Esophagus muscularis mucosa (tissue), 4 donors: Measurements from ENCODE around the gene TRAPPC14. TPM values are rescaled to one million over a fixed set of nuclear protein-coding genes. Genes with fewer than 3 reads are reported as not detected.
A peak's percentile ranks its signal among the peaks of the same experiment; 100 is the strongest.
"Not testable (repeated sequence)": the region's sequence is repeated elsewhere in the genome, so short reads cannot be mapped to it uniquely, and the experiment has no call there.

Experiments used
- DNase-seq: peaks from one replicate; pipeline ENCODE4 v3.0.0-alpha.2; 2017; ENCODE audit errors: extremely low spot score
- H3K27ac ChIP-seq, 4 donors: fragments of 200-600 bp; sonication (generic); replicated peaks in 1 of 4; 1 replicate in 3 of 4; 2 replicates in 1 of 4; pipeline ENCODE4 v1.5.1; 2016 to 2019; ENCODE audit warnings: mild to moderate bottlenecking in 1 of 4
- H3K27me3 ChIP-seq, 4 donors: fragments of 200-600 bp; sonication (generic); one replicate each; pipeline versions ENCODE4 v1.5.1 to v1.6.0; 2016 to 2019
- H3K36me3 ChIP-seq, 4 donors: fragments of 200-600 bp; sonication (generic); one replicate each; pipeline ENCODE4 v1.5.1; 2016 to 2019
- H3K4me1 ChIP-seq, 4 donors: fragments of 200-600 bp; sonication (generic); one replicate each; pipeline ENCODE4 v1.5.1; 2016 to 2019
- H3K4me3 ChIP-seq, 4 donors: fragments of 200-600 bp; sonication (generic); 1 replicate in 2 of 4; 2 replicates in 2 of 4; pipeline ENCODE4 v1.5.1; 2016 to 2019; ENCODE audit warnings: mild to moderate bottlenecking in 4 of 4, moderate library complexity in 1 of 4
- H3K9me3 ChIP-seq, 4 donors: fragments of 200-600 bp; sonication (generic); 1 replicate in 3 of 4; 2 replicates in 1 of 4; pipeline ENCODE4 v1.5.1; 2016 to 2019
- EP300 ChIP-seq: sonication (generic); formaldehyde crosslinking; IDR thresholded peaks from one replicate; pipeline ENCODE4 v1.6.1; 2017; ENCODE audit warnings: antibody characterized with exemption
- POLR2A ChIP-seq: fragments of 450-650 bp; IDR thresholded peaks from one replicate; pipeline ENCODE4 v1.6.1; 2017; ENCODE audit warnings: antibody characterized with exemption, moderate library complexity, mild to moderate bottlenecking, low read depth
- POLR2AphosphoS5 ChIP-seq, 2 donors: sonication (generic); formaldehyde crosslinking; IDR thresholded peaks; one replicate each; pipeline ENCODE4 v1.6.1; 2017; ENCODE audit warnings: antibody characterized with exemption in 2 of 2
- WGBS: methylation state at CpG from one replicate; pipeline ENCODE4 v1.1.5; 2018; 5-methylcytosine and 5-hydroxymethylcytosine counted together
- intact Hi-C: fragments of 100-400 bp; cut with DNase I; formaldehyde crosslinking; loops from one replicate; pipeline ENCODE4 v1.15.1; 2023
- total RNA-seq, 4 donors: library from RNA; depleted of rRNA; stranded (reverse); fragments of >200 nt; gene quantifications; one replicate each; pipeline versions ENCODE4 v1.1.0 to v1.2.1, GENCODE V29; 2016
- TF ChIP-seq, protein P1 (sequence below), 3 experiments: fragments of 200-600 bp in 2 of 3; fragments of 450-650 bp in 1 of 3; sonication (generic) in 2 of 3; IDR thresholded peaks; one replicate each; pipeline ENCODE4 v1.5.1; 2017 to 2019; ENCODE audit warnings: antibody characterized with exemption in 3 of 3, mild to moderate bottlenecking in 2 of 3, moderate library complexity in 1 of 3

Gene TRAPPC14
- total RNA-seq, 4 donors from 2014 or later: 5.5 to 8.8 (median 6.8) TPM

DNA sequence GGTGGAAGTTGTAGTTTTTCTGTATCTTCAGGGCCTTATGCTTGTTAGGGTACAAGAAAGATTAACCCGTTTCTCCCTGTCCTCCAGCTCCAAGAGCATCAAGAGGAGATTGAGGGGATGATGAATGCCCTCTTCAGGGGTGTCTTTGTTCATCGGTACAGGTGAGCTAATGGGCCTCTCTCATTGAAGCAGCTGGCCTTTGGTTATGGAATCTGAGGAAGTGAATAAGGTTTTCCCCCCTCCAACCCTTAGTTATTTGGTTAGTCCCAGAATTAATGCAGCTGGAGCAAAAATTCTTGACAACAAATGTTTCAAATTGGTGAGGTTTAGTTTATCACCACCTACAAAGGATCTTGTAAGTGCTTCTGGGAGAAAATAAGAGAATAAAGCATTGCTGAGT is 36.7 kb upstream of the TRAPPC14 start:
- Histone ChIP-seq H3K27ac (no peak overlapping the region), H3K36me3 (no peaks in the 10 kb centered on the region), H3K4me3 (no peak overlapping the region), H3K4me1 (no peaks in the 10 kb centered on the region), H3K9me3 (no peaks in the 10 kb centered on the region), H3K27me3 (peaks cover 0 to 9% (median 0%) of the 10 kb centered on the region in 4 donors)
- 75% methylated on average over 2 of the region's 2 CpGs for WGBS
- no peak for DNase-seq
- TF ChIP-seq, protein P1, sequence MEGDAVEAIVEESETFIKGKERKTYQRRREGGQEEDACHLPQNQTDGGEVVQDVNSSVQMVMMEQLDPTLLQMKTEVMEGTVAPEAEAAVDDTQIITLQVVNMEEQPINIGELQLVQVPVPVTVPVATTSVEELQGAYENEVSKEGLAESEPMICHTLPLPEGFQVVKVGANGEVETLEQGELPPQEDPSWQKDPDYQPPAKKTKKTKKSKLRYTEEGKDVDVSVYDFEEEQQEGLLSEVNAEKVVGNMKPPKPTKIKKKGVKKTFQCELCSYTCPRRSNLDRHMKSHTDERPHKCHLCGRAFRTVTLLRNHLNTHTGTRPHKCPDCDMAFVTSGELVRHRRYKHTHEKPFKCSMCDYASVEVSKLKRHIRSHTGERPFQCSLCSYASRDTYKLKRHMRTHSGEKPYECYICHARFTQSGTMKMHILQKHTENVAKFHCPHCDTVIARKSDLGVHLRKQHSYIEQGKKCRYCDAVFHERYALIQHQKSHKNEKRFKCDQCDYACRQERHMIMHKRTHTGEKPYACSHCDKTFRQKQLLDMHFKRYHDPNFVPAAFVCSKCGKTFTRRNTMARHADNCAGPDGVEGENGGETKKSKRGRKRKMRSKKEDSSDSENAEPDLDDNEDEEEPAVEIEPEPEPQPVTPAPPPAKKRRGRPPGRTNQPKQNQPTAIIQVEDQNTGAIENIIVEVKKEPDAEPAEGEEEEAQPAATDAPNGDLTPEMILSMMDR (IDR thresholded peaks at IDR 0.05): no peak
- no peak for TF ChIP-seq EP300
- TF ChIP-seq POLR2A: no peak
- TF ChIP-seq POLR2AphosphoS5 (IDR thresholded peaks at IDR 0.05): no peak
- intact Hi-C loops: no loop called here

DNA sequence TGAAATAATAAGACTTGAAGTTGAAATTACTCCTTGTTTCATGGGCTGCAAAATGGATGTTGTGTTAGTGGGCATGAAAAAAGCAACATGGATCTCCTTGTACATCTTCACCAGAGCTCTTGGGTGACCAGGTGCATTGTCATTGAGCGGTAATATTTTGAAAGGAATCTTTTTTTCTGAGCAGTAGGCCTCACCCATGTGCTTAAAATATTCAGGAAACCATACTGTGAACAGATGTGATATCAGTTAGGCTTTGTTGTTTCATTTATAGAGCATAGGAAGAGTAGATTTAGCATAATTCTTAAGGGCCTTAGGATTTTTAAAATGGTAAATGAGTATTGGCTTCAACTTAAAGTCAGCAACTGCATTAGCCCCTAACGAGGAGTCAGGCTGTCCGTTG is 34.4 kb upstream of the TRAPPC14 start:
- WGBS: 66% methylated on average over 3 of the region's 3 CpGs
- TF ChIP-seq POLR2AphosphoS5 (IDR thresholded peaks at IDR 0.05) (no peak), EP300 (no peak), POLR2A (no peak)
- TF ChIP-seq, protein P1 (IDR thresholded peaks at IDR 0.05): no peak

DNA sequence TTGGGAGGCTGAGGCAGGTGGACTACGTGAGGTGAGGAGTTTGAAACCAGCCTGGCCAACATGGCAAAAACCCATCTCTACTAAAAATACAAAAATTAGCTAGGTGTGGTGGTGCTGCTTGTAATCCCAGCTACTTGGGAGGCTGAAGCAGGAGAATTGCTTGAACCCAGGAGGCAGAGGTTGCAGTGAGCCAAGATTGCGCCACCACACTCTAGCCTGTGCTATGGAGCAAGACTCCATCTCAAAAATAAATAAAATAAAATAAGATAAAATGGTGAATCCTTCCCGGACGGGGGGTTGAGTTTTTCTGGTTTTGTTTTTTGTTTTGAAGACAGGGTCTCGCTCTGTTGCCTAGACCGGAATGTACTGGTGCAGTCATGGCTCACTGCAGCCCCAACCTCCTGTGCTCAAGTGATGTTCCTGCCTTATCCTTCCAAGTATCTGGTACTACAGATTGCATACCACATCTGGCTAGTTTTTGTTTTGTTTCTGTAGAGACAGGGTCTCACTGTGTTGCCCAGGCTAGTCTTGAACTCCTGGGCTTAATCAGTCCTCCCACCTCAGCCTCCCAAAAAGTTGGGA is 33.8 kb upstream of the TRAPPC14 start:
- intact Hi-C loops, H3K9me3 ChIP-seq, H3K4me3 ChIP-seq, H3K27me3 ChIP-seq, H3K4me1 ChIP-seq, H3K36me3 ChIP-seq, DNase-seq, H3K27ac ChIP-seq: not testable (repeated sequence)
- WGBS: 98% methylated on average over 6 of the region's 6 CpGs

More for the DNA sequence above, 34.4 kb upstream of the TRAPPC14 start:
- Histone ChIP-seq H3K9me3 (no peaks in the 10 kb centered on the region), H3K4me3 (no peak overlapping the region), H3K27me3 (peaks cover 0 to 8% (median 0%) of the 10 kb centered on the region in 4 donors), H3K4me1 (no peaks in the 10 kb centered on the region), H3K27ac (no peak overlapping the region), H3K36me3 (no peaks in the 10 kb centered on the region)
- intact Hi-C loops: no loop called here
- DNase-seq: no peak

DNA sequence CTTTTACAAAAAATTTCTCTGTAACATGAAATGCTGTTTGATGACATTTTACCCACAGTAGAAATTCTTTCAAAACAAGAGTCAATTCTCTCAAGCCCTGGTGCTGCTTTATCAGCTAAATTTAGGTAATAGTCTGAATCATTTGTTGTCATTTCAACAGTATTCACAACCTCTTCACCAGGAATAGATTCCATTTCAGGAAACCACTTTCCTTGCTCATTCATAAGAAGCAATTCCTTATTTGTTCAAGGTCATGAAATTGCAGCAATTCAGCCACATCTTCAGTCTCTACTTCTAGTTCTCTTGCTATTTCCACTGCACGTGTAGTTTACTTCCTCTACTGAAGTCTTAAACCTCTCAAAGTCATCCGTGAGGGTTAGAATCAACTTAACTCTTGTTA is 33.3 kb upstream of the TRAPPC14 start:
- H3K9me3 ChIP-seq: no peaks in the 10 kb centered on the region
- WGBS: 65% methylated on average over 2 of the region's 2 CpGs

DNA sequence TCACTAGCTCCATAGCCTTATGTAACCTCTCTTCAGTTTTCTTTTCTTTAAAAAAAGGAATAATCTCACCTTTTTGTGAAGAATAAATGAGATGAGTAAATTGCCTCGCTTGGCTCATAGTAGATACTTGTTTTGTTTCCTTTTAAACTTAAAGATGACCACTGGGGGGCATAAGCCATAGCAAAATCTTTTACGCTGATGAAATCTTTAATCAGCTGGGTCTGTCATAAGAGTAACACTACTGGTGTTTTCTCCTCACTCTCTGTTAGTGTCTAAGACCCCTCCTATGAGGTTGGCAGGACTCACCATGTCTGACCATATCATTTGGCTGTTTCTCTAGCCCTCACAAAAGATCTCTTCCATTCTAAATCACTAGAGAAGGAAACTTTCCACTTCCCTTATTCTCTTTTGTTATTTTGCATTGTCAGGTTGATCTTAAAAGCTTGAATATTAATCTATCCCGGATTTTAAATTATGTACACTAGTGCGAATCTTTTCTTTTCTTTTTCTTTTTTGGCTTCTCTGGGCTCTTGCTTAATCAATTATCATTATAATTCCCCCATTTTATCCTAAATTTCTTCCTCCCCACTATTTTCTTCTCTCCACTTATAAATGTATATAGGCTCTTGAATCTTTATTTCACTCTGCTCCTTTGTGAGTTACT is 31.7 kb upstream of the TRAPPC14 start:
- DNase-seq: no peak
- H3K27ac ChIP-seq: no peak overlapping the region
- TF ChIP-seq, protein P1 (IDR thresholded peaks at IDR 0.05): peak in 2 of 3 experiments; percentile 23 to 28
- TF ChIP-seq EP300: no peak
- H3K36me3 ChIP-seq: no peaks in the 10 kb centered on the region
- H3K4me3 ChIP-seq: no peak overlapping the region
- no peaks in the 10 kb centered on the region for H3K9me3 ChIP-seq
- H3K27me3 ChIP-seq: no peaks in the 10 kb centered on the region
- intact Hi-C loops: no loop called here
- H3K4me1 ChIP-seq: no peaks in the 10 kb centered on the region
- 64% methylated on average over 4 of the region's 4 CpGs for WGBS

More for the DNA sequence above, 33.3 kb upstream of the TRAPPC14 start:
- Histone ChIP-seq H3K27me3 (peaks cover 0 to 3% (median 0%) of the 10 kb centered on the region in 4 donors), H3K36me3 (no peaks in the 10 kb centered on the region), H3K27ac (no peak overlapping the region), H3K4me3 (no peak overlapping the region), H3K4me1 (no peaks in the 10 kb centered on the region)
- intact Hi-C loops: no loop called here
- TF ChIP-seq, protein P1 (IDR thresholded peaks at IDR 0.05): no peak
- TF ChIP-seq POLR2A (no peak), EP300 (no peak), POLR2AphosphoS5 (IDR thresholded peaks at IDR 0.05) (no peak)
- no peak for DNase-seq
